NCI-H2107 (cell line): Measurements from ENCODE around the gene AMH.

Source experiments
- DNase-seq: peaks from one replicate; lab custom pipeline; 2025; lab: John Stamatoyannopoulos, UW

AMH gene

GRCh38 chr19:2221250-2221831 lies 27.8 kb upstream of the AMH start:
- DNase-seq: no peak

- no peak for DNase-seq
Measured at GRCh38 chr19:2221918-2222317, 27.2 kb upstream of the AMH start.

GRCh38 chr19:2223391-2223790 lies 25.7 kb upstream of the AMH start:
- DNase-seq: no peak

- DNase-seq: no peak
Measured at GRCh38 chr19:2223959-2224358, 25.2 kb upstream of the AMH start.

- DNase-seq: no peak
Measured at GRCh38 chr19:2224754-2225349, 24.3 kb upstream of the AMH start.

- DNase-seq: no peak
Measured at GRCh38 chr19:2225415-2226050, 23.6 kb upstream of the AMH start.

GRCh38 chr19:2226051-2226839 lies 22.9 kb upstream of the AMH start:
- no peak for DNase-seq

GRCh38 chr19:2226840-2227360 lies 22.2 kb upstream of the AMH start:
- no peak for DNase-seq

GRCh38 chr19:2227415-2228156 lies 21.5 kb upstream of the AMH start:
- DNase-seq: no peak

GRCh38 chr19:2228157-2229030 lies 20.7 kb upstream of the AMH start:
- DNase-seq: no peak

GRCh38 chr19:2229103-2230032 lies 19.8 kb upstream of the AMH start:
- no peak for DNase-seq

- no peak for DNase-seq
Measured at GRCh38 chr19:2230033-2230531, 19.0 kb upstream of the AMH start.

- DNase-seq: no peak
Measured at GRCh38 chr19:2230807-2231533, 18.2 kb upstream of the AMH start.

GRCh38 chr19:2231621-2232221 lies 17.4 kb upstream of the AMH start:
- no peak for DNase-seq

GRCh38 chr19:2232286-2233151 lies 16.6 kb upstream of the AMH start:
- DNase-seq: no peak

GRCh38 chr19:2233601-2234280 lies 15.4 kb upstream of the AMH start:
- DNase-seq: no peak

GRCh38 chr19:2234996-2235380 lies 14.1 kb upstream of the AMH start:
- no peak for DNase-seq
